NCI-H2196 (cell line): ENCODE results near the gene UNC13B.

Experiments
- DNase-seq: peaks from one replicate; lab custom pipeline; 2025; ENCODE audit not compliant: unreplicated experiment; lab: John Stamatoyannopoulos, UW

Gene UNC13B

GRCh38 chr9:35272989-35273388 is 111.2 kb downstream of the UNC13B start:
- DNase-seq = no peak

GRCh38 chr9:35273591-35273990 is 111.8 kb downstream of the UNC13B start:
- no peak for DNase-seq

DNA sequence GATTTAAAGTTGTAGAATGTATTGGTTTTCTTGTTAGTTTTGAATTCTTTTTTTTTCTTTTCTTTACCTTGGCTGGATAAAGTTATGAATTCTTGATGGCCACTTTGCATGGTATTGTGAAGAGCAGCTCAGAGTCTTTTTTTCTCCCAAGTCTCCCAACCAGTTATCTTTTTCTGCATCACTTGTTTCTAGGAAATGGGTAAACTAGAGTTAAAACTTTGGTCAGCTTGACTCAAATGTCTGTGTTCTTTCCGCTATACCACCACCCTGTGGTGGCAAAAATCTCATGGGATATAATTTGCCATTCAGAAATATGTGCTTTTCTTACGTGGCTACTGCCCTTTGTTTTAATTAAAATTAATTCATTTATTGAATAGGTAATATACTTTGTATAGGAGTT is 113.2 kb downstream of the UNC13B start:
- no peak for DNase-seq

DNA sequence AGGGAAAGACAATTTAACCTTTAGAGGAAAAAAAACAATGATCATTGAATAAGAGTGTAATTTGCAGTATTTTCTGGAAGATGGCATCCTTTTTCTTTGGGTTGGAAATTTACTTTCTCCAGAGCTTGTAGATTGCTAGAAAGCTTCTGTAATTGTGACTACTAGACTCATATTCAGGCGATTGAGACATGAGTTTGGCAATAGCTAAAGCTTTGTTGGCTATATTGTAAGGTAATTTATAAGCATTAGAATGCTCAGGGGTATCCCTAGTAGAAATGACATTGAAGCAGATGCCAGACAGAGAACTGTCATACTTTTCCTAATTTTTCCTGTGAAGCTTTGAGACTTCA is 115.3 kb downstream of the UNC13B start:
- DNase-seq = no peak

DNA sequence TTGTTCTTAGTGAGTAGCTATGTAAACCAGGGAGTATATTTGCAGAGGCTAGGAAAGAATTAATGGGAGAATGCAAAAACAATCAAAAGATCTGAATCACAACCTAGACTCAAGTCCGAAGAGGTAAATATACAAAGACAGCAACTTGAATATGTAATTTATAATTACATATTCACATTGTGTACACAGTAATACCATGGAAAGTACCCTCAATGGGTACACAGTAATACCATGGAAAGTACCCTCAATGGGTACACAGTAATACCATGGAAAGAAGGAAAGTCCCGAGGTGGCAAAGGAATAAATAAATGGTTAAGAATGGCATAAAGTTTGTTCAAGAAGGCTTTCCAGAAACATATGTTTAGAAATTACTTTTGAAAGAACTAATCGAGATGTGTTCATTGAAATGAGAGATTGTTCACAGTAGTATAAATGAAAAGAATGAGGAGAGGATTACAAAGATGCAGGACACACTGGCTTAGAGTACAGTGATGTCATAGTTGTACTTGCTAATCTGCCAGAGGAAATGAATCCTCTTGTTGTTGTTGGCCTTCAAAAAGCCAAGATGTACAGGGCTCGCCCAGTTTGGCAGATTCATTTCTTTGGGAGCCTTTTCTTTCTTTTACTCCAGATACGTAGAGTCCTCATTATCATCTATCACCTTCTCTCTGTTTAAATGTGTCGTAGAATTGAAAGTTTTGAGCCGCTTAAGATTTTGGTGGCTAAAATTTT is 116.0 kb downstream of the UNC13B start:
- DNase-seq = no peak

DNA sequence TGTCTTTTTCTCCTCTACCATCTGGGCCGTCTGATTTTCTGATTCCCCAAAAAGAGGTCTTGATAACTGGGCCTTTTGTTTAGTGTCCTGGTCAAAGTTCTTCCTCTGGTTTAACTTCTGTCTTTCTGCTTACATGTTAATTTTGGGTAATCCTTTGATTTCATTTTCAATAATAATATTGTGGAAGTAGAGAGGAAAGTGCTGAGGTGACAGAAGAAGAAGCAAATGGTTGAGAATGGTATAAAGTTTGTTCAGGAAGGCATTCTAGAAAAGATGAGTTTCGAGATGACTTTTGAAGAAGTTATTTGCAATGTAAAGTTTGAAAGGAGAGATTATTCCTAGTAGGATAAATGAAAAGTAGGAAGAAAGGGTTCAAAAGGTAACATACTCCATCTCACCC is 118.1 kb downstream of the UNC13B start:
- DNase-seq = no peak

DNA sequence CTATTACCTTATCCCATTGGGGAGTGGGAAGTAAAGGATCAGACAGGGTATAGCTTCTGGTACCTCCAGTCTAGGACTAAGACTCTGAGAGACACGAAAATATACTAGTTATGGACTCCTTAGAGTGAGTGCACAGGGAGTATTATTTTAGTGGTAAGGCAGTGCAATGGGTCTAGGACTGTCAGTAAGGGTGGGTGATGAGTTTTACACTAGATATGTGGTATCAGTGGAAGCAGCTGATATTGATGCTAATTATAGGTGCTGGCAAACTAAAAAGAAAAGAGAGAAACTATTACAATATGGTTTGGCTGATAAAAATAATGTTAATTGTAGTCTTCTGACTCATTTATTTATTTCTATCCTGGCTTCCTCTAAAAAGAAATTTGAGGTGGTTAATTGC is 118.6 kb downstream of the UNC13B start:
- DNase-seq = no peak

GRCh38 chr9:35285731-35286130 is 123.9 kb downstream of the UNC13B start:
- DNase-seq = no peak

DNA sequence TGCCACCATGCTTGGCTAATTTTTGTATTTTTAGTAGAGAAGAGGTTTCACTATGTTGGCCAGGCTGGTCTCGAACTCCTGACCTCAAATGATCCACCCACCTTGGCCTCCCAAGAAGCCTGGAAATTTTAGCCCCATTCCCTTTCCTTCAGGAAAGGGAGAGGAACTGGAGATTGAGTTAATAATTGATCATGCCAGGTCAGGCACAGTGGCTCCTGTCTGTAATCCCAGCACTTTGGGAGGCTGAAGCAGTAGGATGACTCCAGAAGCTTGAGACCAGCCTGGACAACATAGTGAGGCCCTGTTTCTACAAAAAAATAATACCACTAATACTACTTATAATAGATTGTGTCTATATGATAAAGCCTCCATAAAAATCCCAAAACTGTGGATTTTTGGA is 124.6 kb downstream of the UNC13B start:
- DNase-seq = no peak

- DNase-seq = no peak
Measured at GRCh38 chr9:35287987-35288632, 126.3 kb downstream of the UNC13B start.

- no peak for DNase-seq
Measured at GRCh38 chr9:35288778-35289177, 127.0 kb downstream of the UNC13B start.

DNA sequence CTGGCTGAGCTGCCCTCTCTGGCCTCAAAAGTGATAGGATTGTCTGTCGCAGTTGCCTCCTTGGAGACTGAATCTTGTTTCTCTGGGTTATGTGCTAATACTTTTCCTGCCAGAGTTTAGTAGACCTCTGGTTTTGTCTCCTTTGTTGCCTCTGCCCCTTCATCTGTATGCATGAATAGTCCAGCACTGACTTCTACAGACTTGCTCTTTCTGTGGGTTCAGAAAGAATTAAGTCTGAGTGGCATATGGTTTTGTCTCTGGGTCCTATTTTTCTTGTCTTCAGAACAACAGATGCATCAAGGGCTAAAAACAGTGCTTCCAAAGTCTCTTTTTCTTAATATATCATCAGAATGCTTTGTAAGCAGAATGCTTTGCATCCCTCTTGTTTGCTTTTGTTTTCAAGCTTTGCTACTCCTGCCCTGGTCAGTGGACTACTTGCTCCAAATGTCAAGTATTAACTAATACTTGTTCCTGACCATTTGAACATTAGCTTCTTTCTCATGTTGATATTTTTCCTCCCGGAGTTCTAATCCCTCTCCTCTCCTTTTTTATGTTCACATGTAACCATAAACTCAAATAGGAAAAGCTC is 131.7 kb downstream of the UNC13B start:
- DNase-seq = no peak

GRCh38 chr9:35294066-35294465 is 132.3 kb downstream of the UNC13B start:
- no peak for DNase-seq

- no peak for DNase-seq
Measured at GRCh38 chr9:35294556-35294955, 132.7 kb downstream of the UNC13B start.

GRCh38 chr9:35295369-35296036 is 133.7 kb downstream of the UNC13B start:
- DNase-seq = no peak

DNA sequence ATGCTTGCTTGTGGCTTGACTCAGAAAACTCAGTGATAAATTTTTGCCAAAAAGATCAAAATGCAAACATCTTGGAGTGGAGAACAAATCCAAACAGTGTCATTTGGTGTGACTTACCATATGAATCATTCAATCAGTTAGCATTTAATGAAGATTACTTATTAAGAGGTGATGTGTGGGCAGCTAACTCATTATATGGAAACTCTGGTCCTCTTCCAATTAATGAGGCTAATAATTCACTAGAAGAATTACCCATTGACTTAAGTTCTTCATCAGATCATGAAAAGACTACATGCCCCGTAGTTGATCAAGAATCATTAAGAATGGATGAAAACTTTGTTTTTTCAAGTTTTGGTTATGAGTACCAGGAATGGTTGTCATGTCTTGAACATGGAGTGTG is 141.8 kb downstream of the UNC13B start:
- DNase-seq = no peak

DNA sequence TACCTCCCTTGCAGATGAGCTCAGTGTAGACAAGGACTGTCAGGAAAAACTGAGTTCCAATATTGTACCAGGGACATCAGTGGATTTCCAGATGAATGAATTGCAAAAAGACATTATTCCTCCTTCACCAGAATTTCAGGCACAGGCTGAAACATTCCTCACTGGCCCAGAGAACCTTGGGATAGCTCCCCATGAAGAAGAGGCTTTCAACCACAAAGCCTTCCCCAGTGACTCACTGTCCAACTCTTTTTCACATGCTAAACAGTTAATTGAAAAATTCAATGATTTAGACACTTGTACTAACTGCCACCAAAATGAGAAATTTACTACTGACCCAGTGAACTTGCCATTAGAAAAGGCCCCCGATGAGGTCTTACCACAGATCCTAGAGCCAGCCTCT is 144.5 kb downstream of the UNC13B start:
- no peak for DNase-seq

GRCh38 chr9:35308316-35308715 is 146.5 kb downstream of the UNC13B start:
- no peak for DNase-seq

GRCh38 chr9:35311891-35312639 is 150.3 kb downstream of the UNC13B start:
- DNase-seq = no peak

- no peak for DNase-seq
Measured at GRCh38 chr9:35313460-35313859, 151.7 kb downstream of the UNC13B start.

DNA sequence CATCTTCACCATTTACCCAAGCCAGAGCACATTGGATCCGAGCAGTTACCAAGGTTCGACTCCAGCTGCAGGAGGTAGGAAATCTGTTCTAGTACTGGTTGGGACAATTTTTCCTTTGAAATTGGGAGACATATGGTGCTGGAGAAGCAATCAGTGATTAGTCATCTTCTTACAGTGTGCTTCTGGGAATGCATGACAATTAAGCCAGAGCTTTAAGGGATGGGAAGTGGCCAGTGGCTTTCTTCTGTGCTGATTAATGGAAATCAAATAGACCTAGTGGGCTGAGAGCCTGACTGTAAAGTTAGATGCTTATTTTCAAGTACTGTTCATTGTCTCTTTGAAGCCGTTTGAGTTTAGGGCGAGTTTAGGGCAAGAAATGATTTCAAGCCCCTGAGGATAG is 152.1 kb downstream of the UNC13B start:
- no peak for DNase-seq
